ENCODE measurements around the gene MKNK2. TPM values are rescaled to one million over a fixed set of nuclear protein-coding genes. Genes with fewer than 3 reads are reported as not detected.

The MKNK2 gene
- total RNA-seq, 1 donor from 2014 or later, result 272 TPM

DNA sequence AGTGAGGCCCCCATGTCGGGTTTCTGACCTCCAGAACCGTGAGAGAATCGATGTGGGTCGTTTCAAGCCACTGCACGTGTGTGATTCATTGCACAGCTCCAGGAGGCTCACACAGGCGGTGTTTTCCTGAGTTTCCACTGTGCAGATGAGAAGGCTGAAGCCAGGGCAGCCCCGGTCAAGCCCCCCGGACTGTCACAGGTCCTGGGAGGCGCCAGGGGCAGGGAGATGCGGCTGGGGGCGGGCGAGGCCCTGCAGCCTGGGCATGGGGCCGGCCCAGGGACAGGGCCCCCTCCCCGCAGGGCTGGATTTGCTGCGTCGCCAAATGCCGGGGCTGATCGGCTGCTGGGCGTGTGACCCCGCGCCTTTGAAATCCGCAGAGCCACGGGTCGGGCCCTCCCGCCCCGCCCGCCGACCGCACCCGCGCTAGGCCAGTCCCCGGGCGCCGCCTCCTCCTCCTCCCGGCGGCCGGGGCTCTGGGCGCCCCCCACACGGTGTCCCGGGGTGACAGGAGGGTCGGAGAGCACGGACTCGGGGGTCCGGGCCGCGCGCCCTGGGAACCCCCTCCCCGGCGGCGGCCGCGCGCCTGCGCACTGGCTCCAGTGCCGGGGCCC, 9.9 kb upstream of the MKNK2 start:
- ATAC-seq (peak; percentile 59), DNase-seq (peak; percentile 89)
- intact Hi-C loops (cut with micrococcal nuclease), result no loop called here

DNA sequence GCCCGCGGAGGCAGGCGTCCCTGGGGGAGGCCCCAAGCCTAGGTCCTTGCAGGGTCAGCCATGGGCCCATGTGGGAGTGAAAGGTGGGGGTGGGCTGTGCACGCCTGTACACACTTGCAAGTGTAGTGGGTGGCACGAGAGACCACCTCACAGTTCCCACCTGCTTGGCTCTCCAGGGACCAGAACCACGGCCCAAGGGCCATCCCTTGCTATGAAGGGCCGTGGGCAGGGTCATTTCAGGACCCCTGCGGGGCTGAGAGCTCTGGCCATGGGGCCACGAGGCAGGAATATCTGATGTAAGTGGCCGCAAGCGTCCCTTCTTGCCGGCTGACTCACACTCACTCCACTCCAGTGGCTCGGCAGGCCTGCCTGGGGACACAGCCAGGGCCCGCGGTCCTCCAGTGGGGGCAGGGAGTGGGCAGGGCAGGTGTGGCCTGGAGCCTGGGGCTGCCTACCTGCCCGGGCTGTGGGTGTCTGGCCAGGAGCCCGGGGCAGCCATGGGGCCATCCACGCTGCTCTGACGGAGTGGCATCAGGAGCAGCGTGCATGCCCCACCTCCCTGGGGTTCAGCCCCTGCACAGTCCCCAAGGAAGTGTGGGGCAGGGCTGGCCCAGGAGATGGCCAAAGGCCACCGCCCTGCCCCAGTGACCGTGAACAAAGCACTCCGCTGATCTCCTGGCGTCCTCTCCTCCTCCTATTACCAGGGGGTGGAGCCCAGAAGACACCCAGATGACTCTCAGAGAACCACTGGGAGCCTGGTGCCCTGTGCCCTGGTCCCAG, 8.6 kb upstream of the MKNK2 start:
- ATAC-seq (peak; percentile 19), DNase-seq (peak; percentile 73)
- intact Hi-C loops (cut with micrococcal nuclease), result no loop called here

DNA sequence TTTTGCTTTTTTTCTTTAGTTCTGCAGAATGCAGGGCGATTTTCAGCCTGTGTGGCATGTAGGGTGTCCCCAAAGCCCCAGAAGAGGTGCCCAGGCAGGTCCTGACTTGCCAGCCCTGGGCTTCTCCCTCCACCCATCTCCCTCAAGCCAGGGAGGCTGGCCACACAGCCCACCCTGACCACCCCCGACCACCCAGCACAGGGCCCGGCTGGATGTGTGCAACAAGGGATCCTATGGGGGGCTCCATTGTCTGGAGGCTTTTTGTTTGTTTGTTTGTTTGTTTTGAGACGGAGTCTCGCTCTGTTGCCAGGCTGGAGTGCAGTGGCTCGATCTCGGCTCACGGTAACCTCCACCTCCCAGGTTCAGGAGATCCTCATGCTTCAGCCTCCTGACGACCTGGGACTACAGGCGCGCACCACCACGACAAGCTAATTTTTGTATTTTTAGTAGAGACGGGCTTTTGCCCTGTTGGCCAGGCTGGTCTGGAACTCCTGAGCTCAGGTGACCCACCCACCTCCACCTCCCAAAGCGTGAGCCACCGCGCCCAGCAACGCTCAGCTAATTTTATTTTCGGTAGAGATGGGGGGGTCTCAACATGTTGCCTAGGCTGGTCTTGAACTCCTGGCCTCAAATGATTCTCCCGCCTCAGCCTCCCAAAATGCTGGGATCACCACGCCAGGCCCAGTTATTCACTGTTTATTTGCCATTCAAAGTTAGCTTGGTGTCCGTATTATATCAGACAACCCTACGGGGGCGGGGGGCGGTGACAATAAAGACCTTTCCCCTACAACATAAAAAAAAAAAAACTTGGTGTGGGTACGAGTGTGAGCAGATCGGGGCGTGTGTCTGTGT, 7.8 kb upstream of the MKNK2 start:
- no peak for ATAC-seq

DNA sequence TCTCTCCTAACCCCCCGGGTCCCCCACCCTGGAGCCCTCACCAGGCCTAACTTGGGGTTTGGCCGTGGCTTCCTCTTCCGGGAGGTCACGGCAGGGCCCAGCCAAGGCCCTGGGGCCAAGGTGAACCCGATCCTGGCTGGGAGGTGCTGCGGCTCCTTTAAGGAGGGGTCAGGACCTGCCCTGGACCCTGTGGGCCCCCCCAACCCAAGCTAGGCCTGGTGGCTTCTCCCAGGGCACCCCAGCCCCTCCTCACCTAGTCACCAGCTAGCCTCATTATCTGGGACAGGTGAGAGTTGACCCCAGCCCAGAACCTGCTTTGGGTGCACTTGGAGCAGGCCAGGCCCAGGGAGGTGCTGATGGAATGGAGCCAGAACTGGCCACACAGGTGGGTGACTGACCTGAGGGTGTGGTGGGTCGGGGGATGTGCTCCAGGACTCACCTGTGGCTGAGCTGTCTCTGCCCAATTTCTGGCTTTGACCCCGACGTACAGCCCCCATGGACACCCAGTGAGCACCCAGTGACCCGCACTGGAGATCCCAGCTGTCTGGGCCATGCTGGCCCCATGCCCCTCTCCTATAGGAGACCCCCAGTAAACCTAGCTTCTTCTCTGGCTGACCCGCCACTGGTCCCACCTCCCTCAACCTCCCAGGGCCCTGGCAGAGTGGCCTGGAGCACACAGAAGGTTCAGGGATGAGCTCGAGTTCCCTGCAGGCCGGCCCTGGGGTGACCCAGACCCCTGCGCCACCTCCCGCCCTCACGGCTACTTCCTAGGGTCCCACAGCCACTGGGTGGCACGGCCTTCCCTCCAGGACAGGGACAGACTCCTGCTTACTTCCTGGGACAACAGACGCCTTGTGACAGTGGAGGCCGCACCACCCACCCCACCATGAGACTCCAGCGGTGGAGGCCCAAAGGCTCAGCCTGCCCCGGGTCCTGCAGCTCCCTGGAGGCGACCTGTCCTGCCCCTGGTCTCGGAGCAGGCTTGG, 6.7 kb upstream of the MKNK2 start:
- ATAC-seq (no peak), DNase-seq (no peak)
- intact Hi-C loops (cut with micrococcal nuclease), result no loop called here

More for the DNA sequence above, 7.8 kb upstream of the MKNK2 start:
- DNase-seq, result no peak
- intact Hi-C loops (cut with micrococcal nuclease), result no loop called here

DNA sequence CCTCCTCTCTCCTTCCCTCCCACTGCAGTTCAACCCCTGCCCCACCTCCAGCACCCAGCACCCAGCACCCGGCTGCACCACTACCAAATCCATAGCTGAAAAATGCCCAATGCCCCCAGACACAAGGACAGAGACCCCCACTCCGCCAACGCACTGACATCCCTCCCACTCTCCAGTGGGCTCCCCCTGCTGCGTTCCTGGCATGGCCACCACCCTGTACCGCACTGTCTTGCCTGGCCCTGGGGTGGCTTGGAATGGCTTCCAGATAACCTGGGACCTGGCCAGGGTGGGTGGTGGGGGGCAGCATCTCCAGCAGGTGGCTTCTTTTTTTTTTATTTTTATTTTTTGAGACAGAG, 5.8 kb upstream of the MKNK2 start:
- ATAC-seq (no peak), DNase-seq (peak; percentile 47)
- intact Hi-C loops (cut with micrococcal nuclease), result no loop called here

DNA sequence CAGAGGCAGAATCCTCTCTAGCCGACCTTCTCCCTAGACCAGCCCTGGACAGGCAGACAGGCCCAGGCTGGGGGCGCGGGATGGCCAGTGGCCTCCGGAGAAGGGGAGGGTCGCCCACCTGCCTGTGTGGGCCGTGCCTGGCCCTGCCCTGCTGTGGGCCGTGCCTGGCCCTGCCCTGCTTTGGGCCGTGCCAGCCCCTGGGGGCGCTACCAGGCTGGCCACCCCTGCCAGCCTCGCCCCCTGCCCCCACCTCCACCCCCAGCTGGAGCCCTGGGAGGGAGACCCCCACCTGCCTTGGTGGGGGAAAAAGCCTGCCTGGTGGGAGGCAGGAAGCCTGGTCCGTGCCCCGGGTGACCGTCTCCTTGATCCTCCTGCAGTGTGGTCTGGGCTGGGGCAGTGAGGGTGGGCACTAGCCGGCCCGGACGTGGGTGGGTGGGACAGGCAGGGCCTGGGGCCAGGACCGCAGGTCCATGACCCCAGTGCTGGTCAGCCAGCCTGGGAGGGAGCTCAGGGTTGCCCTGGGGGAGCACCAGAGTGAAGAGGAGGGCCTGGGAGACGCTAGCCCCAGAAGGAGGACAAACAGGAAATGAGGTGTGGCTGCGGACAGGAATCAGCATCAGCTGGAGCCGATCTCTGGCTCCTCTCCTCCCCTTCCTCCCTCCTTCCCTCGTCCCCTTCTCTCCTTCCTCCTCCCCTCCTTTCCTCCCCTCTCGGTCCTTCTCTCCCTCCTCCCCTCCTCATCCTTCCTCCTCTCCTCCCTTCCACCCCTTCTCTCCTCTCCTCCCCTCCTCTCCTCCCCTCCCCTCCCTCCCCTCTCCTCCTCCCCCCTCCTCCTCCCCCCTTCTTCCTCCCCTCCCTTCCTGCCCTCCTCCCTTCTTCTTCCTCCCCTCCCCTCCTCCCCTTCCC, 5.1 kb upstream of the MKNK2 start:
- ATAC-seq (peak; percentile 45), DNase-seq (peak; percentile 74)
- intact Hi-C loops (cut with micrococcal nuclease), result no loop called here

DNA sequence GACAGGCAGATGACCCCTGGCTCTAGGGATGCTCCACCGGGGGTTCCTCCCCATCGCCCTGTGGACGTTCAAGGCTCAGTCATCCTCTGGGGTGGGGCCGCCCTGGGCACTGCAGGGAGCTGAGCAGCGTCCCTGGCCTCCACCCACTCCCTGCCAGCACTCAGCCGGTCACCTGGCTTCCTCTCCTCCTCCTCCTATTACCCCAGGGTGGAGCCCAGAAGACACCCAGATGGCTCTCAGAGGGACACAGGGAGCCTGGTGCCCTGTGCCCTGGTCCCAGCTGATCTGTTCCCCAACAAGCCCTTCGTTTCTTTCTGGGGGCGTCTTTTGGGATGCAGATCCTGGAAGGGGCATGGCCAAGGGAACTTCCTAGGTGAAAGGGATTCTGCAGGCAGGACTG, 3.7 kb upstream of the MKNK2 start:
- no peak for ATAC-seq
- intact Hi-C loops (cut with micrococcal nuclease), result no loop called here
- DNase-seq, result no peak

DNA sequence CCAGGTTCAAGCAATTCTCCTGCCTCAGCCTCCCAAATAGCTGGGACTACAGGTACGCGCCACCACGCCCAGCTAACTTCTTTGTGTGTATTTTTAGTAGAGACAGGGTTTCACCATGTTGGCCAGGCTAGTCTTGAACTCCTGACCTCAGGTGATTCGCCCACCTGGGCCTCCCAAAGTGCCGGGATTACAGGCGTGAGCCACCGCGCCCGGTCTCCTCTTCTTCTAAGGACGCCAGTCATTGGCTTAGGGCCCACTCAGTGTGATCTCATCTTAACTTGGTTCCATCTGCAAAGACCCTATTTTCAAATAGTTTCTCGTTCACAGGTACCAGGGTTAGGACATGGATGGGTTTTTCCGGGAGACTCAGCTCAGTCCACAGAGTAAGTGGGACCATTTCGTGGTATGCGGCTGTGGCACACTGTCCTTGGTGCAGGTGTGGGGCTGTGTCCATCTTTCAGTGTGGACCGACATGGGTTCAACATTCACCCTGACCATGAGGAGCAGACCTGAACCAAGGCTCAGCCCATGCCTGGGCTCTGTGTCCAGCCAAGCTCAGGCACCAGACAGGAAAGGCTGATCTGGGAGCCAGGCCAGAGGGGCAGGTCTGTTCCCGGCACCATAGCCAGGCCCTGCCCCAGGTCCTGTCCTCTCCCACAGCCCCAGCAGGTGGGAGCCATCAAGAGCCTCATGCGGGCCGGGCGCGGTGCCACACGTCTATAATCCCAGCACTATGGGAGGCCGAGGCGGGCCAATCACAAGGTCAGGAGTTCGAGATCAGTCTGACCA, 2.8 kb upstream of the MKNK2 start:
- peak; percentile 90 for DNase-seq
- intact Hi-C loops (cut with micrococcal nuclease), result no loop called here
- peak; percentile 9 for ATAC-seq

DNA sequence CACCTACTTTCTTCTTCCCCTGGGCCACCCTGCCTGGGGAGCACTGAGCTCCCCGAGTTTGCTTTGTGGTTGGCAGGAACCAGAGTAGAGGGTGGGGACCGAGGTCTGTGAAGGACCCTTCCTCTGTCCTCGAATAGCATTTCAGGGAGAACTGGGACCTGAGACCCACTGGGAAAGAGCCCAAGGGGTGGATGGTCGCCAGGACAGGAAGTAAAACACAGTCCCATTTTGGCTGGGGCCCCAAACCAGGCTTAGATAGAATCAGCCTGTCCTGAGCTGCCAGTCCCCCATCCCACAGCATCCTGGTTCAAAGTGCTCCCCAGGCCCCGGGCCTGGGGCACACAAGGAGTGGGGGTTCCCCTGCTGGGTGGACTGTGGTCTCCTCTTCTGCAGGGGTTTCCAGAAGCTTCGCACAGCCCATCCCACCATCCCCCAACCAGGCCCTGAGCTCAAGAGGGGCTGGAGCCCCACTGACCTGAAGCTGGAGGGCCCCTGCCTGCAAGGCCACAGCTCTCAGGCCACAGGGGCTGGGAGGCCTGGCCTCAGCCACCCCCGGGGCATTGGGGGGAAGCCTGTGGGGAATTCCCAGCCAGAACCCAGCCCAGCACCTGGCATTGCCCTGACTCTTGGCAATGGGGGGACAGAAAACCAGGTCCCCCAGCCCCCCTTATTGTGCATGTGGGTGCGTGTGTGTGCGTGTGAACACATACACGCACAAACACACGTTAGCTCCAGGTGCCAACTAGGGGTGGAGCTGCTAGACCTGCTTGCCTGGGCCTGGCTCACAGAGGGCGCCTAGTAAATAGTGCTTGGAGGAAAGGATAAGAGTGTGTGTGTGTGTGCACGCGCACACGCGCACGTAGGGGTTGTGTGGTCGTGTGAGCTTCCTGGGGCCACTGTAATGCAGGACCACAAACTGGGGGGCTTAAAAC, 995 bp upstream of the MKNK2 start:
- intact Hi-C loops (cut with micrococcal nuclease), result no loop called here
- ATAC-seq (no peak), DNase-seq (peak; percentile 77)

DNA sequence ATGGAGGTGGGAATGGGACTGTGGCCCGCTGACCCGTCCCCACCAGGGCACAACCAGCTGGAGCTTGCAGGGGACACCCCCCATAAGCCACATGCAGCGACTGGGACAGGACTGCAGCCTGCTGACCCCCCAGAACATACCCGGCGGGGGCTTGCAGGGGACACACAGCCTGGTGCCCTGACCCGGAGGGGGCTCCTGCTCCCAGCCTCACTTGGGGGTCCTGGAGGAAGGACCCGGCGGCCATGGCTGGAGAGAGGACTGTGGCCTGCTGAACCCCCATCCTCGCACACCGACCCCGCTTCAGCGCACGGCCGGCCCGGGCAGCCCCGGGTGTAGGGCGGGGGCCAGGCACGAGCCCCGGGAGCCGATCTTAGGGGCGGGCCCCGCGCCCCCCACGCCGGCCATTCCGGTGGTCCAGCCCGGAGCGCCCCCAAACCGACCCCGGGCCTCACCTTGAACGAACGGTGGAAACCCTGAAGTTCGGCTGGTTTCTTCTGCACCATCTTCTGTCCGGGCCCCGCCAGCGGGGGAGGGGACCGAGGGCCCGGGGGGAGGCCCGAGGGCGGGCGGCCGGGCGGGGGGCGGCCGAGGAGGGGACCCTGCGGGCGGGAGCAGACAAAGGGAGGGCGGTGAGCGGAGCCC, 574 bp downstream of the MKNK2 start:
- ATAC-seq (peak; percentile 1), DNase-seq (peak; percentile 58)
- intact Hi-C loops (cut with micrococcal nuclease), result no loop called here

DNA sequence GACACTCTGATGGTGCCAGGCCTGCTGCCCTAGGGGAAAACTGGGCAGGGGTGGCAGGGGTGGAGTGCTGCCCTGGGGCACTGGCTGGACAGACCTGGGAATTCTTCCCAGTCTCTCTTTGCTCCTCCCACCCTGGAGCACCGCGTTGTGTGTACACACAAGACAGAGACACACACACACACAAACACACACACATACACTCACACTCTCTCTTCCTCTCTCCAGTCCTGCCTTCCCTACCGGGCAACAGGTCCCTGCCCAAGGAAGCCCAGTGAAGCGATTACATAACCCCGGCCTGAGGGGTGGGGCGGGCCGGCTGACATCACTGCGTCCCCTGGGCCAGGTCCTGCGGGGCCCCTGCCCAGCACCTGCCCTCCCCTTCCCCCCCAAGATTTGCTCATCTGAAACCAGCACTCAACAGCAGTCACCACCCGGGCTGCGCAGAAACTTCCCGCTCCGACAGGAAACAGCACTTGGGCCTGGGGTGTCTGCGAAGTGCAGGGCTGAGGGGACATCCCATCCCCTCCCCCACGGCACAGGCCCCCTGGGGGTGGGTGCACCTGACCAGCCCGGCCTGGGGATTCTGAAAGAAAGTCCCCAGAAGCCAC, 1.2 kb downstream of the MKNK2 start:
- DNase-seq (peak; percentile 88), ATAC-seq (peak; percentile 72)
- intact Hi-C loops (cut with micrococcal nuclease), result no loop called here

DNA sequence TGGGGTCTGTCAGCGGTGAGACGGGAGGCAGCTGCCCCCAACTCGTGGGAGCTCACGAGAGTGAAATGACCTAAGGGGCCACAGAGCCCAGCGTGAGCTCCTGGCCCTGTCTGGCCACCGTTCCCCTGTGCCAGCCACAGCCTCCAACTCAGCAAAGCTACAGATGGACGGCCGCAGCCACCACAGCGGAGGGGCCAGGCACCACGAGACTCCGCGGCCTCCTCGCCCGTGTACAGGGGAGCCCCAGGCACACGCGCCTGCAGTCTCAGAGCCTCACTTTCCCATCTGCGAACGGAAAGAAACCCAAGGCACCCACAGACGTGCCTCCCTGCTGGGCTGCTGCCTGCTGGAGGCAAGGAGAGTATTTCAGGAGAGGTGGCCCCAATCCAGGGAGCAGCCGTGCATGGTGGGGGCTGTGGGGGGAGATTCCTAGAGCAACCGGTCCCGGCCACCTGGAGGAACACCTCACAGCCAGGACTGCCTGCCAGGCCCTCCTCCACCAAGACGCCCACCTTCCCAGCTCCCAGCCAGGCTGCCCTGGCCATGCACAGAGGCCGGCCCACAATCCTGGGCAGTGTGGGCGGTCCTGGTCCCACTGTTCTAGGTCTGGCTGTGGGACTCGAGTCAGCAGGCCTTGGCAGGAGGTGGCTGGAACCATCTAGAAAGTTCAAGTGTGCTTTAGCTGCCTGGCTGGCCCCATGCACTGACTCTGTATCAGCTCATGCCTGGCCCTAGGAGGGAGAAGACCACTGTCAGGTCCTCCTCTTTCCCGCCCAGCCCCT, 1.9 kb downstream of the MKNK2 start:
- intact Hi-C loops (cut with micrococcal nuclease), result no loop called here
- DNase-seq, result peak; percentile 64
- ATAC-seq, result peak; percentile 4

DNA sequence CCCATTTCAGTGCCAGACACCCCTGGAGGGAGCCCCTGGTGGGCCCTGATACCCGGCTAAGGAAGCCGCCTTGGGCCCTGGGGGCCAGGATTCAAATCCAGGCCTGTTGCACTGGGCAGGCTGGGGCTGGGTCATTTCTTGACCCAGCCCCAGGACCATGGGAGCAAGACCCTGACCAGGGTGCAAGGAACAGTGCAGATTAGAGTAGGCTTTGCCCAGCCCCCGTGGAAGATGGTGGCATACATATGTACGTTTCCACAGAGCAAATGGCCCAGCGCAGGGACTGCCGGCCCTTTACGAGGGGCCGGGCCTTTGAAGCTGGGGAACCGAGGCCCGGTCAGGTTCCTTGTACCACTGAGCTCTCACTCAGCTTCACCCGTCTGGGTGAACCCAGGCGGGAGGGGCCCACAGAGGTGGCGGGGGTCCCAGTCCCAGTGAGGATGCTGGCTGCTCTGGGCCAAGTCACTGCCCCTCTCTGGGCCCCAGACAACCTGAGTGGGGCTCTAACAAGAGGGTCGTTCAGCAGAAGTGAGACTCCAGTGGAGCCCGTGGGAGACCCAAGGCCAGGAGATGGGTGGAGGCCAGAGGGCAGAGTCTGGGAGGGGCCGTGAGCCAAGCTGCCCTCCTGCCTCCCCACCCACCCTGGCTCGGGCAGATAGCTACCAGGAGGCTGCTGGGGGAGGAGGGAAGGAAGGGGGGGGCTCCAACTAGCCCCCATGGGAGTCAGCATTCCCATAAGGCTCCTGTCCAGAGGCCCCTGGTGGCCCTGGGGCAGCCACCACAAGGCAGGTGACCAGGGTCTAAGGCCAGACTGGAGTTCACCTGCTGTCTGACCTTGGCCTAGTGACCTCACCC, 2.7 kb downstream of the MKNK2 start:
- ATAC-seq (no peak), DNase-seq (peak; percentile 29)
- intact Hi-C loops (cut with micrococcal nuclease), result no loop called here

All from left ventricle myocardium superior (tissue), 1 donor.